ENCODE measurements around the gene ZSCAN22. TPM values are rescaled to one million over a fixed set of nuclear protein-coding genes. Genes with fewer than 3 reads are reported as not detected.
"Not testable (repeated sequence)": the region's sequence is repeated elsewhere in the genome, so short reads cannot be mapped to it uniquely, and the experiment has no call there.

The ZSCAN22 gene
- total RNA-seq, 1 donor from 2014 or later, result 2.8 TPM

GRCh38 chr19:58374200-58374599 is 47.4 kb downstream of the ZSCAN22 start:
- no peak for DNase-seq

- not testable (repeated sequence) for DNase-seq
These were observed 49.9 kb downstream of the ZSCAN22 start for GRCh38 chr19:58376724-58377123.

DNA sequence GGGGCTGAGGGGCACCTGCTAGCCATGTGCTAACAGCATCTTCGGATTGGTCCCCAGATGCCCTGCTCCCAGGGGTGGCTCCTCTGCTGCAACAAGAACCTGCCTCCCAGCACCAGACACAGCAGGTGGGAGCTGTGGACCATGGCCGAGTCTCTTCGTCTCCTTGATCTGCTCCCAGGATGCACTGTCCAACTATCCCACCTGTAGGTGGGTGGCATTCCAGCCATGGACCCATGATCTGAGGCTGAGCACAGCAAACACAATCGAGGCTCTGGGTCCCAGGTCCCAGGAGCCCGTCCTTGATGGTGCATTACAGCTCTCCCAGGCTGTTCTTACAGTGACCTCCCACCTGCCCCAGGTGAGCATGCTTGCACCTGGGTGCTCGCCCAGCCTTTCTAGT is 52.5 kb downstream of the ZSCAN22 start:
- DNase-seq, result no peak

DNA sequence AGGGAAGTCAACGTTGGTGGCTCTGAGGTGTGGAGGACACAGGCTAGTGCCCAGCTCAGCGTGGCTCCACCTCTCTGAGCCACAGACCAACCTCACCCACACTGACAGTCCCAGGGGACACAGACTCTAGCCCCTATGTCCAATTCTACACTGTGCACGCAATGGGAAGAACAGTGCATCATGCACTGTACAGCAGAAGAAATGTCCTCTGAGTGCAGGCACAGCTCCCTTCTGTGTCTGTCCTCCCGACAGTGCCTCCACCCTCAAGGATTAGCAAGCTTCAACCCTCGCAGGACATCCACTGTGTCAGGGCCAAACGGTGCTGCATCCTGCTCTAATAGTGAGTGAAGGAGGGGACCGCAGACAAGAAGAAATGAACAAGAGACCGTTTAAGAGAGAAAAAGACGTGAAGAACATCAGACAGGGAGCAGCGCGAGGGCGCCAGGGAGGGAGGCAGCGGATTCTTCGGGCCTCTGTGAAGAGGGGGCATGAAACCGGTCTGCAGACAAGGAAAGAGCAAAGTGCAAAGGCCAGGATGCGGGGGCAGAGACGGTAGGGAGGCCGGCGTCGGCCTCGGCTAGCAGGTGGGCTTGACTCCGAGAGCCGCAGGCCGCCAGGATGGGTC is 53.4 kb downstream of the ZSCAN22 start:
- no peak for DNase-seq

DNA sequence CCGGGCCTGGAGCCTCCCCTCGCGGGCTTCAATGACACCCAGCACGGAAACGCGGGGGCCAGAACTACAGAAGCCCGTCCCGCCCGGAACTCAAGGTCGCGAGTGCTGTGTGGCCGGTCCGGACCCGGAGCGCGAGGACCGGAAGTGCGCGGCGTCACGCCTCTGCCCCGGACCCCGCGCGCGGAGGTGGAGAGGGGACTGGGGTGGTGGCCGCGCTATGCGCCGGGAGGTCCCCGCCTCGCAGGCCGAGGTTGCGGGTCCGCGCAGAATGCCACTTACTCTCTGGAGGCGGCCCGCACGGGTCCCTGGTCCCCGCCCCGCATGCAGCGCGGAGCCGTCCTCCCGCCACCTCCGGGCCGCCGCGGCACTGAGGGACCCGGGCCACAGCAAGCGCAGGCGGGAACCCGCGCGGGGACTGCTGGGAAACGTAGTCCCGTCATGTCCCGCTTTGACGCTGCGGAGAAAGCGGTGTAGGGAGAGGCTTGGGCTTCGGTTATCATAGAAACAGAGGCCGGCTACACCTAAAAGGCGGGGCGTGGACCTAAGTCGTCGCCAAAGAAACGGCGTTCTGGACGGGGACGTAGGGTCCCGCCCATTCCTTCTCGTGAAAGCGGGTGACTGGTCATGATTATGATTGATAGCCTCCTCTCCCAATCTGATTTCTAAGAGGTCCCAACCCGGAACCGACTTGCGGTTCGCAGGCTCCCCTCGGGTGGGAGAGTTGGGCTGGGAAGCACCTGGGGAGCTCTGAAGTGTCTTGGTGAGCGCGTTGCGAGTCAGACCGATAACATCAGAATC is 54.1 kb downstream of the ZSCAN22 start, which contains the start of gene ZNF837:
Gene ZNF837 (minus strand): TSS at position 369 of the 798 bp plus-strand sequence. CDS start 11,698 bp downstream, outside the sequence.
- peak; percentile 100 for DNase-seq

- DNase-seq, result no peak
These were observed 54.8 kb downstream of the ZSCAN22 start for GRCh38 chr19:58381460-58382212.

- DNase-seq, result no peak
These were observed 56.3 kb downstream of the ZSCAN22 start for GRCh38 chr19:58382997-58383603.

- DNase-seq, result no peak
These were observed 58.6 kb downstream of the ZSCAN22 start for GRCh38 chr19:58385313-58385890.

DNA sequence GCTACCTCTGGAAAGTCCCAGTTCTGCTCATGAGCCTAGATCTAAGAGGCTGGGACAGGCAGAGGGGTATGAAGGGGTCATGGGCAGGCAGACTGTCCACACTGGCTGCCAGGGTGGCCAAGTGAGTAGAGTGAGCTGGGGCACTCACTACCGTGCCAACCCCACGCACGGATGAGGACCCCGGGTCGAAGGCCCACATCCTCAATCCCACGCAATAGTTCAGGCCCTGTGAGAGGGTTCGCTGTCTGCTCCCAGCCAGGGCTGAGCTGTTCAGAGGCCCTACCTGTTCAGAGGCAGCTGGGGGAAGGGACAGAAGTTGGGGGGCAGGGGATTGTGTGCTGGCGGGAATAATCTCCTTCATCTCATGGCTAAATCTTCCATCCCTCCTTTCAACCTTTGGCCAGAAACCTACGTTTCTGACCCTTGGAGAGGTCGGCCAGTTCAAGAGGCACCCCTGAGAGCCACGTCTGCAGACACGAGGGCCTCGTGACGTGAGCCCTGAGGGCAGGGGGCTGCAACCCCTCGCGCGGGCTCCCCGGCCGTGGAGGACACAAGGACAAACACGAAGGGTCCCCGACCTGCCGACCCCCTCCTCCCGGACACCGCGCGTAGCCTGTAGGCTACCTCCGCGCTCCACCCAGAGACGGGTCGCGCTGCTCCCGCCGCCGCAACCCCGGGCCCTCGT is 59.2 kb downstream of the ZSCAN22 start:
- no peak for DNase-seq

DNA sequence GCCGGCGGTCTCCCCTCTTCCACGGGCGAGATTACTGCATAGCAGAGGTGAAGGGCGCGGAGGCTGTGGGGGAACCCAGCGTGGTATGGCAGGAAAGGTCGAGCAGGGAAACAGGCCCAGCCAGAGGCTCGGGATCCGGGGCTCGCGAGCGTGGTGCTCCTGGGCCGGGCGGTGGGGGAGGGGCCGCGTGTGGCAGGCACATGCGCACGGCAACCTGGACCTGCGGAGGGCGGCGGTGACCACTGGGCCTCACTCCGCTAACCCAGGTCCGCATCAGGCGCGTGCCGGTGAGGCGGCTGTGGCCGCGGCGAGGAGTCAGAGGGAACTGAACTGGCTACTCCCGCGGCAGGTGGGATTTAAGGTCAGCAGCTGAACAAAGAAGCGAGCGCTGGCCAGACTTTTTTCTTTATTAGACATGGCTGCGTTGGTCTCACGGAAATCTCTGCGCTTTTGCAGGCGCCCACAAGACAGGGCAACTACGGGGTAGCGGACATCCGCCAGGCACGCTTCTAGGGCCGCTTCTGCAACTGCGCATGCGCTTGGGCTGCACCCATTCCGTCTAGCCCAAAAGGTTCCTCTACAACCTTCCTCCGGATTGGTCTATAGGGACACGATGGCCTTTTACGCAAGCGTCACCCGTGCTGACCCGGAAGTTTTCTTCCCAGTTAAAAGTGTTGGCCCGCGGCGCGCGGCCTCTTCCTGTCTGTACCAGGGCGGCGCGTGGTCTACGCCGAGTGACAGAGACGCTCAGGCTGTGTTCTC is 60.0 kb downstream of the ZSCAN22 start, which contains the start of gene RPS5:
Gene RPS5 (plus strand): TSS at position 694 of the 762 bp plus-strand sequence. CDS start 869 bp downstream, outside the sequence.
- peak; percentile 98 for DNase-seq

DNA sequence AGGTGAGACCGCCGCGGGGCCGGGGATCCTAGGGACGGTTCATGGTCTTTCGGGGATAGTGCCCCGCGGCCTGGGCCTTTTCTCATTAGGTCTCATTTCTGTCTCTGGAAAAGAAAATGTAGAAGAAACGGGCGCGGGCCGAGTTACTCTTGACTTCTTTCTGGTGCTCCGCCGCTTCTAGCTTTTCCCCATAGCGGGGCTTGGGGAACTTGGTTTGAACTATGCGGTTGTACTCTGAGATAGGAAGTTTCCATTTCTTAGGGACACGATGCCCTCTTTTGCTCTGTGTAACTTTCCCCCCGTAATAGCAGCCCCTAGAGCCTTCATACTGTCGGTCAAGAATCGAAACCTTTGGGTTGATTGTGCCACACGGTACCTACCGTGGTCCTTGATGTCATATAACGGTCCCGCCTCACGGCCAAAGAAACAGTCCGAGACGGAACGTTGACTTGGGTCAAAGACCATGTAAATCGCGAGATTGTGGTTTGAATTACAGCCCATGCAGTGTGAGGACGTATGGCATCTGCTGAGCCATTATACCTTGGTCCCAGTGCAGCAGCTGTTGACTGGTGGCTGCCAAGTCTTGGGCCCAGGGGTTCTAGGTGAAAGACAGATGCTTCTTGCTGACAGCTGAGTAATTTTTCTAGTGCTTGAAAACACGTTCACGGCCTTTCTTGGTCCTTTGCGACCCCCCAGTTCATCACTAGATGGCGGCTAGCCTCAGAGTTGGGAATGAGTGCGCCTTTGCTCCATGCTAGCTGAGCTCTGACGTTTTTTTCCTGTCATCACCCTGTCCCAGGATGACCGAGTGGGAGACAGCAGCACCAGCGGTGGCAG is 60.8 kb downstream of the ZSCAN22 start:
- no peak for DNase-seq

DNA sequence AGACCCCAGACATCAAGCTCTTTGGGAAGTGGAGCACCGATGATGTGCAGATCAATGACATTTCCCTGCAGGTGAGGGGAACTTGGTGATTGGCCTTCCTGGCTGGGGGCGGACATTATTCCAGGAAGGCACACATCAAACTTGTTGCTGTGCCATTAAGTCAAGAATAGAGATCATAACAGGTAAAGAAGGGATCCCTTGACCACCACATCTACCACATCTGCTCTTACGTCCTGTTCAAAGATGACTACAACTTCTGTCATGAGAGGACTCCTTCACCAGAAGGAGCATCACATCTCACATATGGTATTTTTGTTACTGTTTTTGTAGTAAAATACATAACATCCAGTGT is 61.4 kb downstream of the ZSCAN22 start:
- DNase-seq, result no peak

Small RNAs within 50 kb of the gene (small RNA-seq; reads per million reads assigned to genes)
- gene MIR4754 (ENCODE audit: low replicate concordance) (not detected), gene MIR6806 (ENCODE audit: low replicate concordance) (0.17 reads per million), gene RNA5SP473 (ENCODE audit: low replicate concordance) (not detected)

Other genes with a start within 250 kb of the ZSCAN22 start
- gene ZSCAN18, start 228.8 kb upstream of the ZSCAN22 start, total RNA-seq, result 50.3 TPM
- gene ZNF329, start 176.2 kb upstream of the ZSCAN22 start, total RNA-seq, result 11.8 TPM
- 14.0 TPM for gene ZNF274, start 143.9 kb upstream of the ZSCAN22 start, total RNA-seq
- 31.3 TPM for gene ZNF544, start 98.1 kb upstream of the ZSCAN22 start, total RNA-seq
- 6.7 TPM for gene ZNF8, start 48.0 kb upstream of the ZSCAN22 start, total RNA-seq
- gene ERVK3-1, start 21.6 kb upstream of the ZSCAN22 start, total RNA-seq, result 38.9 TPM
- 5.1 TPM for gene A1BG, start 26.5 kb downstream of the ZSCAN22 start, total RNA-seq
- 1.6 TPM for gene ZNF497, start 35.8 kb downstream of the ZSCAN22 start, total RNA-seq
- 0.69 TPM for gene ZNF837, start 54.0 kb downstream of the ZSCAN22 start, total RNA-seq
- 1,739 TPM for gene RPS5, start 60.3 kb downstream of the ZSCAN22 start, total RNA-seq
- gene RNF225, start 68.7 kb downstream of the ZSCAN22 start, total RNA-seq, result 0.99 TPM
- gene ZNF584, start 81.7 kb downstream of the ZSCAN22 start, total RNA-seq, result 8.4 TPM
- gene ZNF132, start 113.2 kb downstream of the ZSCAN22 start, total RNA-seq, result 3.6 TPM
- 5.6 TPM for gene ZNF324B, start 124.6 kb downstream of the ZSCAN22 start, total RNA-seq
- gene ZNF324, start 140.1 kb downstream of the ZSCAN22 start, total RNA-seq, result 9.5 TPM
- 4.6 TPM for gene ZNF446, start 149.4 kb downstream of the ZSCAN22 start, total RNA-seq
- gene SLC27A5, start 185.0 kb downstream of the ZSCAN22 start, total RNA-seq, result 4.4 TPM
- gene ZBTB45, start 192.8 kb downstream of the ZSCAN22 start, total RNA-seq, result 3.7 TPM
- gene TRIM28, start 217.1 kb downstream of the ZSCAN22 start, total RNA-seq, result 214 TPM
- 49.3 TPM for gene CHMP2A, start 228.1 kb downstream of the ZSCAN22 start, total RNA-seq
- gene UBE2M, start 231.6 kb downstream of the ZSCAN22 start, total RNA-seq, result 42.7 TPM
- gene MZF1, start 246.3 kb downstream of the ZSCAN22 start, total RNA-seq, result 11.0 TPM

All from skin of body (tissue), 3 donors.